ENCODE measurements around the gene IRAK2.
"Not testable (repeated sequence)": the region's sequence is repeated elsewhere in the genome, so short reads cannot be mapped to it uniquely, and the experiment has no call there.

DNA sequence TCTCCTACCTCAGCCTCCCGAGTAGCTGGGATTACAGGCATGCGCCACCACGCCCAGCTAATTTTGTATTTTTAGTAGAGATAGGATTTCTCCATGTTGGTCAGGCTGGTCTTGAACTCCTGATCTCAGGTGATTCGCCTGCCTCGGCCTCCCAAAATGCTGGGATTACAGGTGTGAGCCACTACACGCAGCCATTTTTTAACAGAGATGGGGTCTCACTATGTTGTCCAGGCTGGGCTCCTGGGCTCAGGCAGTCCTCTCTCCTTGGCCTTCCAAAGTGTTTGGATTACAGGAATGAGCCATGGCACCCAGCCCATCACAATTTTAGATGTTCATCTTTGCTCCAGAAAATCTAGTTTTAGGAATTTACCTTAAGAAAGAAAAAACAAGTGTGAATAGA, 6.2 kb upstream of the IRAK2 start:
- TF ChIP-seq, protein P1, sequence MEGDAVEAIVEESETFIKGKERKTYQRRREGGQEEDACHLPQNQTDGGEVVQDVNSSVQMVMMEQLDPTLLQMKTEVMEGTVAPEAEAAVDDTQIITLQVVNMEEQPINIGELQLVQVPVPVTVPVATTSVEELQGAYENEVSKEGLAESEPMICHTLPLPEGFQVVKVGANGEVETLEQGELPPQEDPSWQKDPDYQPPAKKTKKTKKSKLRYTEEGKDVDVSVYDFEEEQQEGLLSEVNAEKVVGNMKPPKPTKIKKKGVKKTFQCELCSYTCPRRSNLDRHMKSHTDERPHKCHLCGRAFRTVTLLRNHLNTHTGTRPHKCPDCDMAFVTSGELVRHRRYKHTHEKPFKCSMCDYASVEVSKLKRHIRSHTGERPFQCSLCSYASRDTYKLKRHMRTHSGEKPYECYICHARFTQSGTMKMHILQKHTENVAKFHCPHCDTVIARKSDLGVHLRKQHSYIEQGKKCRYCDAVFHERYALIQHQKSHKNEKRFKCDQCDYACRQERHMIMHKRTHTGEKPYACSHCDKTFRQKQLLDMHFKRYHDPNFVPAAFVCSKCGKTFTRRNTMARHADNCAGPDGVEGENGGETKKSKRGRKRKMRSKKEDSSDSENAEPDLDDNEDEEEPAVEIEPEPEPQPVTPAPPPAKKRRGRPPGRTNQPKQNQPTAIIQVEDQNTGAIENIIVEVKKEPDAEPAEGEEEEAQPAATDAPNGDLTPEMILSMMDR (IDR thresholded peaks at IDR 0.05; ENCODE audit: extremely low read depth in 1 of 2, insufficient read depth in 1 of 2, low read depth in 1 of 2, low read length in 2 of 2), result not testable (repeated sequence)
- not testable (repeated sequence) for TF ChIP-seq EZH2 (IDR thresholded peaks at IDR 0.05; ENCODE audit: borderline replicate concordance, low read depth, low read length, severe bottlenecking)
